Uterus (tissue), 4 donors: ENCODE results near the gene EFCAB12. TPM values are rescaled to one million over a fixed set of nuclear protein-coding genes. Genes with fewer than 3 reads are reported as not detected.

ENCODE experiments used
- DNase-seq, 2 donors: peaks; one replicate each; pipeline ENCODE4 v3.0.0-alpha.2; 2019 to 2020
- H3K27ac ChIP-seq, 2 donors: fragments of 200-600 bp; sonication (generic); 1 replicate in 1 of 2; 2 replicates in 1 of 2; pipeline ENCODE4 v1.5.1; 2016 to 2018
- H3K27me3 ChIP-seq, 2 donors: fragments of 200-600 bp; sonication (generic); one replicate each; pipeline ENCODE4 v1.5.1; 2018 to 2019; ENCODE audit warnings: control low read depth in 1 of 2
- H3K36me3 ChIP-seq, 2 donors: fragments of 200-600 bp; sonication (generic); one replicate each; pipeline ENCODE4 v1.5.1; 2019; ENCODE audit warnings: control low read depth in 1 of 2
- H3K4me1 ChIP-seq, 2 donors: fragments of 200-600 bp; sonication (generic); one replicate each; pipeline ENCODE4 v1.5.1; 2018 to 2019; ENCODE audit warnings: control low read depth in 1 of 2
- H3K4me3 ChIP-seq, 2 donors: fragments of 200-600 bp; sonication (generic); 1 replicate in 1 of 2; 2 replicates in 1 of 2; pipeline ENCODE4 v1.5.1; 2018 to 2019; ENCODE audit warnings: mild to moderate bottlenecking in 1 of 2
- H3K9me3 ChIP-seq, 2 donors: fragments of 200-600 bp; sonication (generic); one replicate each; pipeline ENCODE4 v1.5.1; 2019; ENCODE audit warnings: control low read depth in 1 of 2
- POLR2A ChIP-seq, 2 donors: fragments of 450-650 bp; IDR thresholded peaks; one replicate each; pipeline ENCODE4 v1.6.1; 2016; ENCODE audit warnings: antibody characterized with exemption in 2 of 2, mild to moderate bottlenecking in 1 of 2, moderate library complexity in 1 of 2
- intact Hi-C: fragments of 100-400 bp; cut with DNase I; formaldehyde crosslinking; loops from one replicate; pipeline ENCODE4 v1.15.1; 2023; ENCODE audit warnings: low total_unique reads
- total RNA-seq, 4 donors: library from RNA; depleted of rRNA in 3 of 4; stranded (reverse); fragments of >200 nt in 3 of 4; gene quantifications; one replicate each; pipeline versions ENCODE4 v1.1.0 to v1.2.4, GENCODE V29; 2014 to 2023
- TF ChIP-seq, protein P1 (sequence below), 4 experiments: fragments of 200-600 bp in 2 of 4; fragments of 450-650 bp in 2 of 4; sonication (generic) in 2 of 4; IDR thresholded peaks; one replicate each; pipeline ENCODE4 v1.5.1; 2016 to 2019; ENCODE audit warnings: antibody characterized with exemption in 4 of 4, mild to moderate bottlenecking in 2 of 4, moderate library complexity in 1 of 4
- donor health status: DM: yes; HTN: yes; CAD: no.

Gene EFCAB12
- total RNA-seq, 4 donors from 2014 or later, result under 0.01 to 0.76 (median 0.41) TPM; not detected in 1

- no peak overlapping the region for H3K4me3 ChIP-seq
- no peaks in the 10 kb centered on the region for H3K9me3 ChIP-seq
- no peaks in the 10 kb centered on the region for H3K4me1 ChIP-seq
- no peak for DNase-seq
- intact Hi-C loops, result no loop called here
- no peaks in the 10 kb centered on the region for H3K27me3 ChIP-seq
- H3K27ac ChIP-seq, result no peak overlapping the region
- H3K36me3 ChIP-seq, result no peaks in the 10 kb centered on the region
- TF ChIP-seq, protein P1, sequence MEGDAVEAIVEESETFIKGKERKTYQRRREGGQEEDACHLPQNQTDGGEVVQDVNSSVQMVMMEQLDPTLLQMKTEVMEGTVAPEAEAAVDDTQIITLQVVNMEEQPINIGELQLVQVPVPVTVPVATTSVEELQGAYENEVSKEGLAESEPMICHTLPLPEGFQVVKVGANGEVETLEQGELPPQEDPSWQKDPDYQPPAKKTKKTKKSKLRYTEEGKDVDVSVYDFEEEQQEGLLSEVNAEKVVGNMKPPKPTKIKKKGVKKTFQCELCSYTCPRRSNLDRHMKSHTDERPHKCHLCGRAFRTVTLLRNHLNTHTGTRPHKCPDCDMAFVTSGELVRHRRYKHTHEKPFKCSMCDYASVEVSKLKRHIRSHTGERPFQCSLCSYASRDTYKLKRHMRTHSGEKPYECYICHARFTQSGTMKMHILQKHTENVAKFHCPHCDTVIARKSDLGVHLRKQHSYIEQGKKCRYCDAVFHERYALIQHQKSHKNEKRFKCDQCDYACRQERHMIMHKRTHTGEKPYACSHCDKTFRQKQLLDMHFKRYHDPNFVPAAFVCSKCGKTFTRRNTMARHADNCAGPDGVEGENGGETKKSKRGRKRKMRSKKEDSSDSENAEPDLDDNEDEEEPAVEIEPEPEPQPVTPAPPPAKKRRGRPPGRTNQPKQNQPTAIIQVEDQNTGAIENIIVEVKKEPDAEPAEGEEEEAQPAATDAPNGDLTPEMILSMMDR (IDR thresholded peaks at IDR 0.05), result no peak
- no peak for TF ChIP-seq POLR2A (IDR thresholded peaks at IDR 0.05)
These were observed 17.5 kb downstream of the EFCAB12 start for GRCh38 chr3:129410971-129411370.

DNA sequence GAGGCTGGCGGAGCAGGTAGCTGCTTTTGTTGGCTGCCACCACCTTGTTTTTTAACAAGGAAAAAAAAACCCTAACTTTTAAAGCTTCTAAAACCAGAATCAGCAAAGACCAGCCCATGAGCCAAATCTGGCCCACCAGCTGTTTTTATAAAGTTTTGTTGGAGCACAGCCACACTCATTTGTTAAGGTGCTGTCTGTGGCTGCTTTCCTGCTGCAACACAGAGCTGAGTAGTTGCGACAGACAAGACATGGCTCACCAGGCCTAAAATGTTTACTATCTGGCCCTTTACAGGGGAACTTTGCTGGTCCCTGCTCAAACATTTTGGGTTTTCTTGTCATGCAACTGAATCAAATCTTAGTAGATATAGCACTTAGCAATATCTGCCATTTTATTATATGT lies 18.9 kb downstream of the EFCAB12 start:
- no peaks in the 10 kb centered on the region for H3K4me1 ChIP-seq
- peak in 1 of 2 donors; percentile 29 for DNase-seq
- H3K9me3 ChIP-seq, result no peaks in the 10 kb centered on the region
- no peak overlapping the region for H3K4me3 ChIP-seq
- H3K36me3 ChIP-seq, result no peaks in the 10 kb centered on the region
- intact Hi-C loops, result no loop called here
- H3K27ac ChIP-seq, result no peak overlapping the region
- no peak for TF ChIP-seq POLR2A (IDR thresholded peaks at IDR 0.05)
- TF ChIP-seq, protein P1 (IDR thresholded peaks at IDR 0.05), result no peak
- H3K27me3 ChIP-seq, result no peaks in the 10 kb centered on the region

- intact Hi-C loops, result no loop called here
- DNase-seq, result no peak
- Histone ChIP-seq H3K27me3 (no peaks in the 10 kb centered on the region), H3K36me3 (no peaks in the 10 kb centered on the region), H3K4me3 (no peak overlapping the region), H3K27ac (no peak overlapping the region), H3K9me3 (no peaks in the 10 kb centered on the region), H3K4me1 (no peaks in the 10 kb centered on the region)
- no peak for TF ChIP-seq POLR2A (IDR thresholded peaks at IDR 0.05)
- TF ChIP-seq, protein P1 (IDR thresholded peaks at IDR 0.05), result no peak
These were observed 23.8 kb downstream of the EFCAB12 start for GRCh38 chr3:129404610-129405009.

- H3K4me3 ChIP-seq, result no peak overlapping the region
- no peak overlapping the region for H3K27ac ChIP-seq
- DNase-seq, result no peak
- no peak for TF ChIP-seq POLR2A (IDR thresholded peaks at IDR 0.05)
- TF ChIP-seq, protein P1 (IDR thresholded peaks at IDR 0.05), result no peak
- H3K36me3 ChIP-seq, result no peaks in the 10 kb centered on the region
- no peaks in the 10 kb centered on the region for H3K9me3 ChIP-seq
- intact Hi-C loops, result no loop called here
- H3K27me3 ChIP-seq, result no peaks in the 10 kb centered on the region
- H3K4me1 ChIP-seq, result no peaks in the 10 kb centered on the region
These were observed 24.3 kb downstream of the EFCAB12 start for GRCh38 chr3:129404130-129404529.

- Histone ChIP-seq H3K9me3 (no peaks in the 10 kb centered on the region), H3K27me3 (no peaks in the 10 kb centered on the region), H3K4me3 (no peak overlapping the region), H3K36me3 (no peaks in the 10 kb centered on the region), H3K27ac (no peak overlapping the region), H3K4me1 (no peaks in the 10 kb centered on the region)
- intact Hi-C loops, result no loop called here
- TF ChIP-seq POLR2A (IDR thresholded peaks at IDR 0.05), result no peak
- TF ChIP-seq, protein P1 (IDR thresholded peaks at IDR 0.05), result no peak
- DNase-seq, result no peak
These were observed 25.0 kb downstream of the EFCAB12 start for GRCh38 chr3:129403450-129403849.
